ENCODE measurements around the gene LEUTX.
"Not testable (repeated sequence)": the region's sequence is repeated elsewhere in the genome, so short reads cannot be mapped to it uniquely, and the experiment has no call there.

The LEUTX gene

GRCh38 chr19:39780894-39781293 is 2.2 kb downstream of the LEUTX start:
- no peak for DNase-seq (ENCODE audit: low read depth)

GRCh38 chr19:39788244-39788643 is 9.6 kb downstream of the LEUTX start:
- DNase-seq (ENCODE audit: low read depth), result no peak

GRCh38 chr19:39792999-39793546 is 14.4 kb downstream of the LEUTX start:
- DNase-seq (ENCODE audit: low read depth), result peak; percentile 11

- DNase-seq (ENCODE audit: low read depth), result no peak
Observed at GRCh38 chr19:39795001-39795400, 16.3 kb downstream of the LEUTX start.

GRCh38 chr19:39796000-39796498 is 17.4 kb downstream of the LEUTX start:
- DNase-seq (ENCODE audit: low read depth), result no peak

- DNase-seq (ENCODE audit: low read depth), result no peak
Observed at GRCh38 chr19:39797083-39797482, 18.4 kb downstream of the LEUTX start.

- no peak for DNase-seq (ENCODE audit: low read depth)
Observed at GRCh38 chr19:39802958-39803357, 24.3 kb downstream of the LEUTX start.

GRCh38 chr19:39805104-39805503 is 26.4 kb downstream of the LEUTX start:
- DNase-seq (ENCODE audit: low read depth), result no peak

GRCh38 chr19:39807846-39808364 is 29.3 kb downstream of the LEUTX start:
- no peak for DNase-seq (ENCODE audit: low read depth)

- not testable (repeated sequence) for DNase-seq (ENCODE audit: low read depth)
Observed at GRCh38 chr19:39808688-39809087, 30.0 kb downstream of the LEUTX start.

GRCh38 chr19:39809368-39809767 is 30.7 kb downstream of the LEUTX start:
- no peak for DNase-seq (ENCODE audit: low read depth)

- no peak for DNase-seq (ENCODE audit: low read depth)
Observed at GRCh38 chr19:39810424-39810823, 31.8 kb downstream of the LEUTX start.

- no peak for DNase-seq (ENCODE audit: low read depth)
Observed at GRCh38 chr19:39811064-39811463, 32.4 kb downstream of the LEUTX start.

- DNase-seq (ENCODE audit: low read depth), result no peak
Observed at GRCh38 chr19:39813264-39813993, 34.8 kb downstream of the LEUTX start.

GRCh38 chr19:39814111-39814510 is 35.5 kb downstream of the LEUTX start:
- not testable (repeated sequence) for DNase-seq (ENCODE audit: low read depth)

- no peak for DNase-seq (ENCODE audit: low read depth)
Observed at GRCh38 chr19:39814595-39814994, 35.9 kb downstream of the LEUTX start.

- DNase-seq (ENCODE audit: low read depth), result no peak
Observed at GRCh38 chr19:39816287-39817048, 37.8 kb downstream of the LEUTX start.

GRCh38 chr19:39817888-39818561 is 39.4 kb downstream of the LEUTX start:
- no peak for DNase-seq (ENCODE audit: low read depth)

- no peak for DNase-seq (ENCODE audit: low read depth)
Observed at GRCh38 chr19:39818626-39819097, 40.0 kb downstream of the LEUTX start.

GRCh38 chr19:39819786-39820185 is 41.1 kb downstream of the LEUTX start:
- DNase-seq (ENCODE audit: low read depth), result no peak

- DNase-seq (ENCODE audit: low read depth), result no peak
Observed at GRCh38 chr19:39820696-39821095, 42.0 kb downstream of the LEUTX start.

GRCh38 chr19:39823686-39824085 is 45.0 kb downstream of the LEUTX start:
- no peak for DNase-seq (ENCODE audit: low read depth)

All from CMK (cell line).